ENCODE data around the gene VAMP2.

- TF ChIP-seq CTCF (conservative IDR thresholded peaks at IDR 0.05; ENCODE audit: low read depth, low read length) (no peak), EZH2 (IDR thresholded peaks at IDR 0.05; ENCODE audit: low read length, unreplicated experiment) (no peak), EZH2phosphoT487 (IDR thresholded peaks at IDR 0.05; ENCODE audit: borderline replicate concordance, low read length) (no peak)
Measured at GRCh38 chr17:8141741-8142140, 21.0 kb downstream of the VAMP2 start.

All from PC-3 (cell line).